Stimulated activated effector memory CD8-positive, alpha-beta T cell treated with anti-CD3 and anti-CD28 coated beads, Interleukin-12 subunit alpha, Interleukin-12 subunit beta, amount 100 ng/mL, for 72 hours (primary cell): ENCODE measurements around the gene ATE1.
"Not testable (repeated sequence)": the region's sequence is repeated elsewhere in the genome, so short reads cannot be mapped to it uniquely, and the experiment has no call there.

Experiments
- ATAC-seq: fragments of 150-1000 bp; cut with Tn5 transposase; 2 replicates; pipeline ENCODE4 v1.10.0; 2021
- DNase-seq, 2 donors: peaks; one replicate each; pipeline ENCODE4 v3.0.0; 2021 to 2022; ENCODE audit warnings: low spot score in 2 of 2
- H3K27ac Mint-ChIP-seq: one replicate; pipeline ENCODE4 v1.8.0; 2022; ENCODE audit warnings: mild to moderate bottlenecking, mixed read lengths
- H3K36me3 Mint-ChIP-seq: one replicate; pipeline ENCODE4 v1.8.0; 2022; ENCODE audit warnings: mild to moderate bottlenecking, mixed read lengths
- H3K4me1 Mint-ChIP-seq: one replicate; pipeline ENCODE4 v1.8.0; 2022; ENCODE audit warnings: mixed read lengths
- H3K4me3 Mint-ChIP-seq: one replicate; pipeline ENCODE4 v1.8.0; 2022; ENCODE audit warnings: mild to moderate bottlenecking, mixed read lengths
- H3K9me3 Mint-ChIP-seq: one replicate; pipeline ENCODE4 v1.8.0; 2022; ENCODE audit warnings: mixed read lengths

ATE1 gene

DNA sequence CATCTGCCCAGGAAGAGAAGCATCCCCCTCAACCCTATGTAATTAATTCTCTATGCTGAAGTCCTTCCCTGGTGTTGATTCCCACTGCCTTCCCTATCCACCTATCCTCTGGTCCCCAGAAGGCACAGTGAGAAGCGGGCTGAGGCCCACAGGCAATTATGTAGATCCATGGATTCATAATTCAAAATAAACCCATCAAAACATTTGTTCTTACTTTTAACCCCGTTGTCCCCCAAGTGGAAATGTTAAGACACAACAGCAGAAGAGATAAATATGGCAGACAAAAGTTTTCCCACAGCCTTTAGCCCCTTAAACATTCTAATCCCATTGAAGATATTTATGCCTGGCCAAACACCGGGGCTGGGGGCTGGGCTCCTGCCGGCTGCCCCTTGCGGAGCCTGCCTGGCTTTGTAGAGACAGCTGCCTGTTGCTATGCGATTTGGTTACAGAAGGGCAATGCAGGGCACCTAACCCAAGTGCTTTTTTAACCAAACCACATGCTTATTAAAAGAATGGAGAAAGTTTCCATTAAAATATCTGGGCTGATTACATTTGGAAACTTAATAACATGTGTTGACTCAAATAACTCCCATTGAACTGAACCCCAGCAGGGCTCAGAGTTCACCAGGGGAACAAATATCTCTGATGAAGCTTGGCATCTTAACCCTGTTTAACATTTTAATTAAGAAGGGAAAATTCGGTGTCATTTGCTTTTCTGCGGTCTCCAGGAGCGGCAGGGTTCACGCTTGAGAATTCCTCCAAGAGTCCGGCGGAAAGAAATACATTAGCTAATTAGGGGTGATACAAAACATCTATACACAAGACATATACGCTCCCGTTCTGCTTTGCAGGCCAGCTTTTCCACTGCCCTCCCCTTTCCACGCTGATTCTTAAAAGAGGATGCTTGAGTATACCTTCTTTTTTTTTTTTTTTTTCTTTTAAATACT, 218.8 kb downstream of the ATE1 start:
- ATAC-seq, result no peak
- H3K4me1 Mint-ChIP-seq, result no peaks in the 10 kb centered on the region
- no peak overlapping the region for H3K4me3 Mint-ChIP-seq
- no peak overlapping the region for H3K27ac Mint-ChIP-seq
- DNase-seq, result no peak
- no peaks in the 10 kb centered on the region for H3K9me3 Mint-ChIP-seq
- no peaks in the 10 kb centered on the region for H3K36me3 Mint-ChIP-seq

DNA sequence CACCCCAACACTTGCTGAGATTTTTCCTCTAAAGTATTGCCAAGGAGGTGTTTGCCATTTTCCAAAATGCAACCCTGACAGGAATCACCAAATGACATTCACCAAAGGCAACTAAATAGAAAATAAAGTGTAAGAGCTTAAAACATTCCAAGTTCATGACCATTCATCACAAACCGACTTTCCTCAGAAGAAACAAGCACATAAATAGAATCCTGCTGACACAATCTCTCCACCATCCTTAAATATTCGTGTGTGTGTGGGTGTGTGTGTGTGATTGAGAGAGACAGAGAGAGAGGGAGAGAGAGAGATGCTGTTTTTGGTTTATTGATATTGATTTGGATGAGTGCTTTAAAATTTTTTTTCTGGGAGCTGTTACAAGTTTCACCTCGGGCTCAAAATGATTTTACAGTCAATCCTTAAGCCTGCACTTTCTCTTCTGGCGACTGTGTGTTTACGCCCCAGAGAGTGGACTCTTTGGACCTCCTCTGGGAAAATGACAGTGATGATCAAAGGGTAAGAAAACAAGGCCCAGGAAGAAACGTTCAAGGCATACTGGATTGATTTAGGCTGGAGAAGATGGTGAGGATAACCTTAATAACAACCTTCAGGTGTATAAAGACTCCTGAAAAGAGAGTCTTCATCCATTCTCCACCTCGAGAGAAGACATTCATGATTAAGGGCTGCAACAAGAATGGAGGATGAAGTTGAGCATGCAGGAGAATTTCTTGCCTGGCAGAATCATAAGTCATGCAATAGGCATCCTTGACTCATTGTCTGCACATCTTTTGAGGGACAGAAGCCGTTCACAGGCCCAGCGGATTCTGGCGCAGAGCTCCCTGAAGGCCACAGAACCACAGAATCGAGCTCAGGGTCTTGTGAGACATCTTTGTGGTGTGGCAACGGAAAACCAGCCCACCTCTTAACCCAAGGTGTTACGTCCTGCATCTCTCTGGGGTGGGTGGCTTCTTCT, 225.2 kb downstream of the ATE1 start:
- no peaks in the 10 kb centered on the region for H3K36me3 Mint-ChIP-seq
- no peak overlapping the region for H3K4me3 Mint-ChIP-seq

DNA sequence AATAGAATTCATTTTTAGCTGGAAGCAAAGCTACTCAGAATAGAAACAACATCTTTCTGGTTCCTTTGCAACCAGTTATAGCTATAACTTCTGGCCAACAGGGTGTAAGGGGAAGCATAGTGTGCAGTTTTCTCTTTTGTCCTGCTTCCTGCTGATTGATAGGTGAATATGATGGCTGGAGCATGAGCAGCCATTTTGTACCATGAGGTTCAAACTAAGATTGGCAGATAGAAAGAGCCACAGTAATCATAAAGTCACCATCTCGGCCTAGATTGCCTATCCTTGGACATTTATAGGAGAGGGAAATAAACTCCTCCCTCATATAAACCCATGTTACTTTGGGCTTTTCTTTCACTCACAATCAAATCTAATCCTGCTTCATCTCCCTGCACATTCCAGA, 227.4 kb downstream of the ATE1 start:
- Mint-ChIP-seq H3K4me3 (no peak overlapping the region), H3K4me1 (no peaks in the 10 kb centered on the region), H3K9me3 (no peaks in the 10 kb centered on the region), H3K36me3 (no peaks in the 10 kb centered on the region), H3K27ac (no peak overlapping the region)
- ATAC-seq (no peak), DNase-seq (no peak)

More for the DNA sequence above, 225.2 kb downstream of the ATE1 start:
- ATAC-seq, result no peak
- Mint-ChIP-seq H3K4me1 (no peaks in the 10 kb centered on the region), H3K27ac (no peak overlapping the region), H3K9me3 (no peaks in the 10 kb centered on the region)
- DNase-seq, result no peak

DNA sequence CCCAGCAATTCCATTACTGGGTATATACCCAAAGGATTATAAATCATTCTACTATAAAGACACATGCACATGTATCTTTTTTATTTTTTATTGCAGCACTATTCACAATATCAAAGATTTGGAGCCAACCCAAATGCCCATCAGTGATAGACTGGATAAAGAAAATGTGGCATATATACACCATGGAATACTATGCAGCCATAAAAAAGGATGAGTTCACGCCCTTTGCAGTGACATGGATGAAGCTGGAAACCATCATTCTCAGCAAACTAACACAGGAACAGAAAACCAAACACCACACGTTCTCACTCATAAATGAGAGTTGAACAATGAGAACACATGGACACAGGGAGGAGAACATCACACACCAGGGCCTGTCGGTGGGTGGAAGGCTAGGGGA, 228.1 kb downstream of the ATE1 start:
- not testable (repeated sequence) for H3K4me1 Mint-ChIP-seq, H3K36me3 Mint-ChIP-seq, H3K27ac Mint-ChIP-seq, ATAC-seq, DNase-seq, H3K9me3 Mint-ChIP-seq, H3K4me3 Mint-ChIP-seq

DNA sequence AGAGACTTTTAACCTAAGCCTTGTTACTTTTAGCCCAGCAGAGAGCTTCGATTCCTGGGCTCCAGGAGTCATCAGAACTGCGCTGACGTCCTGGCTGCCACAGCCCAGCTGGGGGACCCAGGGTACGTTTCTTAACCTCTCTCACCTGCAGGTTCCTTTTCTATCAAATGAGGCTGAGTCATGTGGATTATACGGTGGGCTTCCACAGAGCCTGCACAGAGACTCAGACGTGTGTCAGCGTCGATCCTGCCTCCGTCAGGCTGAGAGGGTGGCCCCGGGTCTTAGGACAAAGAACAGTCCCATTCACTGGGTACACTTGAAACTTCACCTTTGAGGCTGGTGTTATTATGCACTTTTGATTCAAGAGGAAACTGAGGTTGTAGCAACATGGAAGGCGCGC, 228.9 kb downstream of the ATE1 start:
- no peak for ATAC-seq
- Mint-ChIP-seq H3K27ac (no peak overlapping the region), H3K4me3 (no peak overlapping the region), H3K9me3 (no peaks in the 10 kb centered on the region), H3K4me1 (no peaks in the 10 kb centered on the region), H3K36me3 (no peaks in the 10 kb centered on the region)
- DNase-seq, result no peak

DNA sequence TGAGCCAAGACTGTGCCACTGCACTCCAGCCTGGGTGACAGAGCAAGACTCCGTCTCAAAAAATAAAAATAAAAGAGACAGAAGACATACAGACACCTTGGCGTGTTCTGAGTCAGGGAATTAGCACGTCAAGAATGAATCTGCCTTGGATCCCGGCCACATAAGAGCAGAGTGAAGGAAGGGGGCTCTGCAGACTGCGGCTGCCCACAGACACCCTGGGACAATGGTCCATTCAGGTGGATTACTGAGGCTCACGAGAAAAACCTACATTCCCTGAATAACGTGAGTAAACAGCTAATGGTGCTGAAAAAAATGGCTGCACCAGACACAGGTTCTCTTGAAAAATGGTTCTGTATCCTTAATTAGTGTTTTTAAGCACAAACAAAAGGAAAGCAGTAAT, 229.5 kb downstream of the ATE1 start:
- no peaks in the 10 kb centered on the region for H3K36me3 Mint-ChIP-seq
- no peaks in the 10 kb centered on the region for H3K4me1 Mint-ChIP-seq
- H3K4me3 Mint-ChIP-seq, result no peak overlapping the region
- no peaks in the 10 kb centered on the region for H3K9me3 Mint-ChIP-seq
- ATAC-seq (no peak), DNase-seq (no peak)
- H3K27ac Mint-ChIP-seq, result no peak overlapping the region

DNA sequence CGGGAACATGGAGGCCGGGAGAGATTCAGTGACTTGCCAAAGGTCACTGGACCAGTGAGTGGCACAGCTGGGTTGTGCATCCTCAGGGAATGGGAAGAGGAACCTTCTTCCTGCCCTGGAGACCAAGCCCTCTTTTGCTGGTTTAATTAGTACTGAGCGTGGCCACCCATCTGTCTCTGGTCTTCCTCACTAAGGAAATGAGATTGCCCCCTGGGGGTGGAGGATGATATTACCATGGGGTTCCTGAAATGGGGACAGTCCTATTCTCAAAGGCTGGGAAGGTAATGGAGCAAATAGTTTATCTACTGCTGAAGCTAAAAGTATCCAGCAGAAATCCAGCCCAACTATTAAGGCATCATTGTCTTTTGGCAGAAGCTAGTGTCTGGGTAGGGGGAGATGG, 231.0 kb downstream of the ATE1 start:
- no peaks in the 10 kb centered on the region for H3K36me3 Mint-ChIP-seq
- no peaks in the 10 kb centered on the region for H3K4me1 Mint-ChIP-seq
- H3K9me3 Mint-ChIP-seq, result no peaks in the 10 kb centered on the region
- ATAC-seq, result no peak
- no peak overlapping the region for H3K27ac Mint-ChIP-seq
- no peak overlapping the region for H3K4me3 Mint-ChIP-seq
- peak in 1 of 2 donors; percentile 57 for DNase-seq

DNA sequence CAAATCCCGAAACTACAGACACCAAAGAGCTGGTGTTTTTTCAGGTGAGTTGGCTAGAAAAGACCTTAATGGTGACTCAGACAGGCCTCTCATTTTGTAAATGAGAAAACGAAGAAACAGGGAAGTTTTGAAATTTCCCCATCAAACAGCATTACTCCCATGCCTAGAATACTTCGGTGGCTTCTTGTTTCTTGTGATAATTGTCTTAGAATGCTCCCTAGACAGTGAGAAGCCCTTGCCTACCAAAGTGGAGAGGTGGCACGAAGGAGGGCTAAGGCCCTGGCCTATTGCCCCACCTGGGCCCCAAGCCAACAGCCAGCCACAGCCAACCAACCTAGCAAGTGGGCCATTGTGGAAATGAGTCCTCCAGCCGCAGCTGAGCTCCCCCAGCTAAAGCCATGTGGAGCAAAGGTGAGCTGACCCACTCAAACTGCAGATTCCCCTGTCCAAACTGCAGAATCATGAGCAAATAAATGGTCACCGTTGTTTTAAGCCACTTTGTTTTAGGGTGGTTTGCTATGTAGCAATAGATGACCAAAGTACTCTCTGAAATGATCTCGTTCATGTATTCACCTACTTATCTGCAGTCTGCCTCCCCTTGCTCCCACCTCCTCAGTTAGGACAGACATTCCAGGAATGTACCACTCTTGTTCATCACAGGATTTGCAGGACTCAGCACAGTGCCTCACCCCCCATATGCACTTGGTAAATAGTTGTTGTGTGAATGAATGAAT, 231.9 kb downstream of the ATE1 start:
- Mint-ChIP-seq H3K4me1 (no peaks in the 10 kb centered on the region), H3K4me3 (no peak overlapping the region), H3K27ac (no peak overlapping the region), H3K36me3 (no peaks in the 10 kb centered on the region), H3K9me3 (no peaks in the 10 kb centered on the region)
- DNase-seq (no peak), ATAC-seq (no peak)

DNA sequence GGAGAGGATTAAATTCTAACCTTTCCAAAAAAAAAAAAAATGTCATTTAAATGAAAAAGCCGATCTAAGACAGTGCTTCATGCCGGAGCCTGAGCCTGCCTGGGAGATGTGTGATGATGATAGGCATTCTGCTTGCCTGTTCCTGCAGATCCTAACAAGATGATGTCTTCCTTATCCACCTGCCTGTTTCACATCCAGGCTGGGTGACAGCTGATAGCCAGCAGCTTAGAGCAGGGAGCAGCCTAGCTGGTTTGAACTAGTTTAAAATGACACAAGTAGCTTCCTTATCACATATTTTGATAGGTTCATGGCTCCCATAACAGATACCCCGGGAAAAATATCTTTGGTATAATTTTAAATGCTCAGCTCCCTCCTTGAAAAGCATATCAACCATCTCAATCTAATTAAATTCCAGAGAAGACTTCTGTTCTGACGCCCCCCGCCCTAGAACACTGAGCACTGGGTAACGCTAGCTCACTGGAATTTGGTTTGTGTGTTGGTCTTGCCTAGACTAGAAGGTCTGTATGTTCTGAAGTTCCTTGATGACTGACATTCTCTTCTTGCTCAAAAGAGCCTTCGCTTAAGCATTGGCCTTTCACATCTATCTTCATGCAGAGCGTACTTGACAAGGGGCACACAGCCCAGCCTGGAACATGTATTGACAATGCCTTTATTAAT, 232.7 kb downstream of the ATE1 start:
- DNase-seq, result no peak

DNA sequence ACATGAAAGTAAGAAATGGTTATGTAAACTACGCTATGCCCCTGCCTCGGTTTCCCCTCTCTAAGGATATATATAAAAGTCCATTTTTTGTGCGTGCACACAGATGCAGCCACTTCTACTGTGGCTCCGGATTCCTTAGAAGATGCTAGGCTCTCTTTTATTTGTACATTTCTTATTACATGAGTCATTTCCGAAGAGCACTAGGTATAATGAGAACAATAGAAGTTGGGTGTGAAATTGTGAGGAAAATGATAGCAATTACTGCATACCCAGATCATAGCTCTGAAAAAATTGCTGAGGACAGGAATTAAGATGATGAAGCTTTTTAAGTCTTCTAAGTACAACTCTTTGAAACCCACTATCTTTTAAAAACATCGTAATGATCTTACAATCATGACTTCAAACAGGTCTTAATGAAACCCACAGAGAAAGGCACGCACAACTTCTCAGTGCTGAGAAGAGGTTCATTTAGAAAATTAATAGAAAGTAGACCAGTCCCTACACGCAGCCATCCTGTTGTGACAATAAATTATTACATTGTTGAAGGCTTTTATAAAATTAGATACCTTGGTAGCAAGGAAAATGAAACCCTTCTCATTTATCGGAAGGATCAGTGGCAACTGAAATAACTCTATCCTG, 233.4 kb downstream of the ATE1 start:
- Mint-ChIP-seq H3K4me1 (no peaks in the 10 kb centered on the region), H3K36me3 (no peaks in the 10 kb centered on the region), H3K4me3 (no peak overlapping the region), H3K9me3 (no peaks in the 10 kb centered on the region), H3K27ac (no peak overlapping the region)
- DNase-seq, result no peak
- no peak for ATAC-seq

More for the DNA sequence above, 232.7 kb downstream of the ATE1 start:
- Mint-ChIP-seq H3K4me3 (no peak overlapping the region), H3K27ac (no peak overlapping the region), H3K36me3 (no peaks in the 10 kb centered on the region), H3K9me3 (no peaks in the 10 kb centered on the region), H3K4me1 (no peaks in the 10 kb centered on the region)
- no peak for ATAC-seq

DNA sequence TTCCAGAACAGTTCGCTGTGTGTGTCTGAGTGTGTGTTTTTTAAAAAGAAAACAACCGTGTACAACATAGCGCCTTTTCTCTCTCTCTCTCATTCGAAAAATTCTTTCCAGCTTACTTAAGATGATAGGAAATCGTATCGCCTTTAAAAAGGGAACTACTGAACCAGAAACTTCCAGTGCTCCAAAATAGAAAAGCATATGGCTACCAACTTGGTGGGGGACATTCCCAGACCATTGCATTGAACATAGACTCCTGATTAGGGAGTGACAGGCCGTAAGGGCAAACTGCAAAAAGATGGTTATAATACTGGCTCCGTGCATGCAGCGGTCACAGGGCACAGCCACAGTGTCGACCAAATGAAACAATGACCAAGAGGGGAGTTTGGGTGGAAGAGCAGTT, 235.2 kb downstream of the ATE1 start:
- no peaks in the 10 kb centered on the region for H3K9me3 Mint-ChIP-seq

DNA sequence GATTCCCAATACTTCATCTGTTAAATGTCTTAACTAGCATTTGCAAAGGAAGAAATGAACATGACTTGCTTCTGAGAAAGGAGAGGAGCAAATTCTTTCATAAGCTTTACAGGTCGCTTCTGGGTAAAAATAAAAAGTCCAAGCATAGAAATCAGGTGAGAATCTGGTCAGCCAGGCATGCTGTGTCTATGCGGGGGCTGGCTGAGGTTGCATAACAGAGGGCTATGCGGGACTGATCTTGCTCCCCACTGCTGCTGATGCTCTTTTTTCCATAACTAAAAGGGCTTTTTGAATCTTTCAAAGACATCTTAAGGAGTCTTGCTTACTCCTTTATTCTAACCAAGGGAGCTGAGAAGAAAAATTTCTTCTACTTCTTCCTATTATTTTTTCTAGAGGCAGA, 236.9 kb downstream of the ATE1 start:
- H3K4me3 Mint-ChIP-seq, result no peak overlapping the region
- H3K9me3 Mint-ChIP-seq, result no peaks in the 10 kb centered on the region
- ATAC-seq (no peak), DNase-seq (no peak)
- no peaks in the 10 kb centered on the region for H3K4me1 Mint-ChIP-seq
- H3K36me3 Mint-ChIP-seq, result no peaks in the 10 kb centered on the region
- H3K27ac Mint-ChIP-seq, result no peak overlapping the region

More for the DNA sequence above, 235.2 kb downstream of the ATE1 start:
- H3K4me3 Mint-ChIP-seq, result no peak overlapping the region
- no peak for DNase-seq
- no peak for ATAC-seq
- H3K27ac Mint-ChIP-seq, result no peak overlapping the region
- no peaks in the 10 kb centered on the region for H3K4me1 Mint-ChIP-seq
- H3K36me3 Mint-ChIP-seq, result no peaks in the 10 kb centered on the region
